HepG2 (cell line): ENCODE results near the gene INO80C. TPM values are rescaled to one million over a fixed set of nuclear protein-coding genes. Genes with fewer than 3 reads are reported as not detected.

Source experiments
- ATF1 ChIP-seq: IDR thresholded peaks from 2 replicates; pipeline ENCODE4 v1.6.1; 2016; ENCODE audit warnings: mild to moderate bottlenecking, control low read depth
- CCAR2 ChIP-seq: fragments of 200-400 bp; formaldehyde crosslinking; optimal IDR thresholded peaks from 2 replicates; pipeline ENCODE3; 2018; ENCODE audit warnings: low read depth, mild to moderate bottlenecking, low read length, moderate library complexity
- DNMT1 ChIP-seq: sonication (generic); formaldehyde crosslinking; IDR thresholded peaks from 2 replicates; pipeline ENCODE4 v1.5.1; 2020; ENCODE audit warnings: mild to moderate bottlenecking, missing genetic modification reagents
- MAFG ChIP-seq: sonication (generic); formaldehyde crosslinking; IDR thresholded peaks from 2 replicates; pipeline ENCODE4 v1.5.1; 2020; ENCODE audit warnings: mild to moderate bottlenecking, missing genetic modification reagents
- THAP11 ChIP-seq: IDR thresholded peaks from 2 replicates; pipeline ENCODE4 v1.6.1; 2016; ENCODE audit warnings: missing biosample characterization, missing genetic modification reagents
- ZFYVE20 ChIP-seq: sonication (generic); formaldehyde crosslinking; IDR thresholded peaks from 2 replicates; pipeline ENCODE4 v1.8.0; 2023; ENCODE audit warnings: low read depth, mild to moderate bottlenecking, moderate library complexity, missing genetic modification reagents, borderline replicate concordance
- ZNF333 ChIP-seq: sonication (generic); formaldehyde crosslinking; IDR thresholded peaks from 2 replicates; pipeline ENCODE4 v1.4.0; 2020; ENCODE audit warnings: mild to moderate bottlenecking, missing genetic modification reagents, borderline replicate concordance
- ZNF598 ChIP-seq: sonication (generic); formaldehyde crosslinking; IDR thresholded peaks from 2 replicates; pipeline ENCODE4 v1.5.1; 2020; ENCODE audit warnings: mild to moderate bottlenecking, missing genetic modification reagents, borderline replicate concordance
- ZNF703 ChIP-seq: sonication (generic); formaldehyde crosslinking; IDR thresholded peaks from 2 replicates; pipeline ENCODE4 v1.5.1; 2020; ENCODE audit warnings: missing genetic modification reagents, mild to moderate bottlenecking, moderate library complexity, borderline replicate concordance
- ZNF746 ChIP-seq: sonication (generic); formaldehyde crosslinking; IDR thresholded peaks from 2 replicates; pipeline ENCODE4 v1.8.0; 2022; ENCODE audit warnings: mild to moderate bottlenecking, missing genetic modification reagents
- ZNF75D ChIP-seq: sonication (generic); formaldehyde crosslinking; IDR thresholded peaks from 2 replicates; pipeline ENCODE4 v1.8.1; 2023; ENCODE audit warnings: missing genetic modification reagents, mild to moderate bottlenecking, borderline replicate concordance
- ZNF891 ChIP-seq: sonication (generic); formaldehyde crosslinking; IDR thresholded peaks from 2 replicates; pipeline ENCODE4 v1.5.0; 2020; ENCODE audit warnings: mild to moderate bottlenecking, missing genetic modification reagents
- polyA plus RNA-seq, 8 experiments: library from polyadenylated mRNA; depleted of rRNA in 3 of 8; stranded (reverse) in 7 of 8; unstranded in 1 of 8; fragments of >200 nt; fragmentation: Illumina TruSeq in 4 of 8; extraction: Trizol in 4 of 8; gene quantifications; 2 replicates each; pipeline versions ENCODE4 v1.2.1 to v1.2.3, GENCODE V29; 2011 to 2016; ENCODE audit warnings: low read depth in 4 of 8, missing spikeins in 1 of 8, mixed read lengths in 1 of 8; ENCODE audit not compliant: insufficient read depth in 1 of 8
- total RNA-seq, 5 experiments: library from RNA; depleted of rRNA; stranded (reverse); fragments of >200 nt; fragmentation: Illumina TruSeq; extraction: Trizol; gene quantifications; 2 replicates each; pipeline ENCODE4 v1.2.3, GENCODE V29; 2016; ENCODE audit warnings: low read depth in 1 of 5
- TF ChIP-seq, protein P1 (sequence below): sonication (generic); formaldehyde crosslinking; IDR thresholded peaks from 2 replicates; pipeline ENCODE4 v1.4.0; 2020; ENCODE audit warnings: missing genetic modification reagents
- TF ChIP-seq, protein P2 (sequence below): sonication (generic); formaldehyde crosslinking; IDR thresholded peaks from 2 replicates; pipeline ENCODE4 v1.4.0; 2020; ENCODE audit warnings: mild to moderate bottlenecking, missing genetic modification reagents
- TF ChIP-seq, protein P3 (sequence below): sonication (generic); formaldehyde crosslinking; IDR thresholded peaks from 2 replicates; pipeline ENCODE4 v1.5.1; 2020; ENCODE audit warnings: mild to moderate bottlenecking, missing genetic modification reagents, borderline replicate concordance
- TF ChIP-seq, protein P4 (sequence below): sonication (generic); formaldehyde crosslinking; conservative IDR thresholded peaks from 2 replicates; pipeline ENCODE4 v1.4.0; 2020; ENCODE audit warnings: mild to moderate bottlenecking, missing genetic modification reagents, moderate library complexity

The INO80C gene
- total and polyA plus RNA-seq, 2 of the 13 experiments (the other 11 are each of a cell fraction or from before 2014, with no cell fraction given) = 8.2 to 15.4 TPM

DNA sequence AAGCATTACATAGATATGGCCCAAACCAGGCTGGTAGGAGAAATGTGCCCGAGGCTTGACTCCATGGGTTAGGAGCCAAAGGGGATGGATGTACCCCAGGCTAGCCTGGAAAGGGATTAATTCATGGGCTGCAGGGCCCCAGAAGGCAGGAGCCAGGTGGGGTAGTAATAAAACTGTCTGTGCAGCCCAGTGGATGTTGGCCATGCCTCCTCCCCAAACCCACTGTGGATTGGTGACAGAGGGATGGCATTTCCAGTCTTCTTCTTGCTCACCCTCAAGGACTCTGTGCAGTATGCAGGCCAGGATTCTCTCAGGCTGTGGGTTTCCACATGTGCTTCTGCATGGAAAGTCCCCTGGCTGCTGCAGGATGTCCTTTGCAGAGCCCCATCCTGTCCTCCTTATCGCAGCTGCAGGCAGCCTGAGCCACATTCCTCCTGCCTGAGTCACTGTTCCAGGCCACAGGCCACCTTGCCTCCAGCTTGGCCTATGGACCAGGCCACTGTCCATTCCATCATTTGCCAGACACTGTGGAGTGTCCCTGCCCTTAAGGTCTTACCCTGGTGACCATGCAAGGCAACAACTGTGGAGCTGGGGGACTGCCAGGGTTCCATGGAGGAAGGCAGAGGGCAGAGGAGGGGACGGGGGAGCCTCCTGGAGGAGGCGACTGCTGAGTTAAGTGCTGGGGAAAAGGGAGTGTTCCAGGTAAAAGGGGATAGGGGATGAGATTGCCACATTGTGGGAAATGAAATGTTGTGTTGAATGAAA lies 38.9 kb downstream of the INO80C start (continued):
- TF ChIP-seq, protein P1, sequence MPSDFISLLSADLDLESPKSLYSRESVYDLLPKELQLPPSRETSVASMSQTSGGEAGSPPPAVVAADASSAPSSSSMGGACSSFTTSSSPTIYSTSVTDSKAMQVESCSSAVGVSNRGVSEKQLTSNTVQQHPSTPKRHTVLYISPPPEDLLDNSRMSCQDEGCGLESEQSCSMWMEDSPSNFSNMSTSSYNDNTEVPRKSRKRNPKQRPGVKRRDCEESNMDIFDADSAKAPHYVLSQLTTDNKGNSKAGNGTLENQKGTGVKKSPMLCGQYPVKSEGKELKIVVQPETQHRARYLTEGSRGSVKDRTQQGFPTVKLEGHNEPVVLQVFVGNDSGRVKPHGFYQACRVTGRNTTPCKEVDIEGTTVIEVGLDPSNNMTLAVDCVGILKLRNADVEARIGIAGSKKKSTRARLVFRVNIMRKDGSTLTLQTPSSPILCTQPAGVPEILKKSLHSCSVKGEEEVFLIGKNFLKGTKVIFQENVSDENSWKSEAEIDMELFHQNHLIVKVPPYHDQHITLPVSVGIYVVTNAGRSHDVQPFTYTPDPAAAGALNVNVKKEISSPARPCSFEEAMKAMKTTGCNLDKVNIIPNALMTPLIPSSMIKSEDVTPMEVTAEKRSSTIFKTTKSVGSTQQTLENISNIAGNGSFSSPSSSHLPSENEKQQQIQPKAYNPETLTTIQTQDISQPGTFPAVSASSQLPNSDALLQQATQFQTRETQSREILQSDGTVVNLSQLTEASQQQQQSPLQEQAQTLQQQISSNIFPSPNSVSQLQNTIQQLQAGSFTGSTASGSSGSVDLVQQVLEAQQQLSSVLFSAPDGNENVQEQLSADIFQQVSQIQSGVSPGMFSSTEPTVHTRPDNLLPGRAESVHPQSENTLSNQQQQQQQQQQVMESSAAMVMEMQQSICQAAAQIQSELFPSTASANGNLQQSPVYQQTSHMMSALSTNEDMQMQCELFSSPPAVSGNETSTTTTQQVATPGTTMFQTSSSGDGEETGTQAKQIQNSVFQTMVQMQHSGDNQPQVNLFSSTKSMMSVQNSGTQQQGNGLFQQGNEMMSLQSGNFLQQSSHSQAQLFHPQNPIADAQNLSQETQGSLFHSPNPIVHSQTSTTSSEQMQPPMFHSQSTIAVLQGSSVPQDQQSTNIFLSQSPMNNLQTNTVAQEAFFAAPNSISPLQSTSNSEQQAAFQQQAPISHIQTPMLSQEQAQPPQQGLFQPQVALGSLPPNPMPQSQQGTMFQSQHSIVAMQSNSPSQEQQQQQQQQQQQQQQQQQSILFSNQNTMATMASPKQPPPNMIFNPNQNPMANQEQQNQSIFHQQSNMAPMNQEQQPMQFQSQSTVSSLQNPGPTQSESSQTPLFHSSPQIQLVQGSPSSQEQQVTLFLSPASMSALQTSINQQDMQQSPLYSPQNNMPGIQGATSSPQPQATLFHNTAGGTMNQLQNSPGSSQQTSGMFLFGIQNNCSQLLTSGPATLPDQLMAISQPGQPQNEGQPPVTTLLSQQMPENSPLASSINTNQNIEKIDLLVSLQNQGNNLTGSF (CRISPR knock-in tag) = no peak
- 0 out of 2 replicates have a peak, but pooled peaks have one; percentile 41 for TF ChIP-seq ZNF598 (CRISPR knock-in tag)
- TF ChIP-seq ZNF891 (CRISPR knock-in tag) = no peak
- TF ChIP-seq, protein P2, sequence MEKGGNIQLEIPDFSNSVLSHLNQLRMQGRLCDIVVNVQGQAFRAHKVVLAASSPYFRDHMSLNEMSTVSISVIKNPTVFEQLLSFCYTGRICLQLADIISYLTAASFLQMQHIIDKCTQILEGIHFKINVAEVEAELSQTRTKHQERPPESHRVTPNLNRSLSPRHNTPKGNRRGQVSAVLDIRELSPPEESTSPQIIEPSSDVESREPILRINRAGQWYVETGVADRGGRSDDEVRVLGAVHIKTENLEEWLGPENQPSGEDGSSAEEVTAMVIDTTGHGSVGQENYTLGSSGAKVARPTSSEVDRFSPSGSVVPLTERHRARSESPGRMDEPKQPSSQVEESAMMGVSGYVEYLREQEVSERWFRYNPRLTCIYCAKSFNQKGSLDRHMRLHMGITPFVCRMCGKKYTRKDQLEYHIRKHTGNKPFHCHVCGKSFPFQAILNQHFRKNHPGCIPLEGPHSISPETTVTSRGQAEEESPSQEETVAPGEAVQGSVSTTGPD = no peak
- TF ChIP-seq DNMT1 (CRISPR knock-in tag) = no peak
- no peak for TF ChIP-seq ATF1 (CRISPR knock-in tag)
- TF ChIP-seq CCAR2 = no peak
- TF ChIP-seq, protein P3, sequence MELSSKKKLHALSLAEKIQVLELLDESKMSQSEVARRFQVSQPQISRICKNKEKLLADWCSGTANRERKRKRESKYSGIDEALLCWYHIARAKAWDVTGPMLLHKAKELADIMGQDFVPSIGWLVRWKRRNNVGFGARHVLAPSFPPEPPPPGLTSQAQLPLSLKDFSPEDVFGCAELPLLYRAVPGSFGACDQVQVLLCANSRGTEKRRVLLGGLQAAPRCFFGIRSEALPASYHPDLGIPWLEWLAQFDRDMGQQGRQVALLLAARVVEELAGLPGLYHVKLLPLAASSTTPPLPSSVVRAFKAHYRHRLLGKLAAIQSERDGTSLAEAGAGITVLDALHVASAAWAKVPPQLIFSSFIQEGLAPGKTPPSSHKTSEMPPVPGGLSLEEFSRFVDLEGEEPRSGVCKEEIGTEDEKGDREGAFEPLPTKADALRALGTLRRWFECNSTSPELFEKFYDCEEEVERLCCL (CRISPR knock-in tag) = no peak
- no peak for TF ChIP-seq ZNF746 (CRISPR knock-in tag)
- TF ChIP-seq ZNF75D (CRISPR knock-in tag) = no peak
- no peak for TF ChIP-seq ZFYVE20 (CRISPR knock-in tag)
- TF ChIP-seq, protein P4, sequence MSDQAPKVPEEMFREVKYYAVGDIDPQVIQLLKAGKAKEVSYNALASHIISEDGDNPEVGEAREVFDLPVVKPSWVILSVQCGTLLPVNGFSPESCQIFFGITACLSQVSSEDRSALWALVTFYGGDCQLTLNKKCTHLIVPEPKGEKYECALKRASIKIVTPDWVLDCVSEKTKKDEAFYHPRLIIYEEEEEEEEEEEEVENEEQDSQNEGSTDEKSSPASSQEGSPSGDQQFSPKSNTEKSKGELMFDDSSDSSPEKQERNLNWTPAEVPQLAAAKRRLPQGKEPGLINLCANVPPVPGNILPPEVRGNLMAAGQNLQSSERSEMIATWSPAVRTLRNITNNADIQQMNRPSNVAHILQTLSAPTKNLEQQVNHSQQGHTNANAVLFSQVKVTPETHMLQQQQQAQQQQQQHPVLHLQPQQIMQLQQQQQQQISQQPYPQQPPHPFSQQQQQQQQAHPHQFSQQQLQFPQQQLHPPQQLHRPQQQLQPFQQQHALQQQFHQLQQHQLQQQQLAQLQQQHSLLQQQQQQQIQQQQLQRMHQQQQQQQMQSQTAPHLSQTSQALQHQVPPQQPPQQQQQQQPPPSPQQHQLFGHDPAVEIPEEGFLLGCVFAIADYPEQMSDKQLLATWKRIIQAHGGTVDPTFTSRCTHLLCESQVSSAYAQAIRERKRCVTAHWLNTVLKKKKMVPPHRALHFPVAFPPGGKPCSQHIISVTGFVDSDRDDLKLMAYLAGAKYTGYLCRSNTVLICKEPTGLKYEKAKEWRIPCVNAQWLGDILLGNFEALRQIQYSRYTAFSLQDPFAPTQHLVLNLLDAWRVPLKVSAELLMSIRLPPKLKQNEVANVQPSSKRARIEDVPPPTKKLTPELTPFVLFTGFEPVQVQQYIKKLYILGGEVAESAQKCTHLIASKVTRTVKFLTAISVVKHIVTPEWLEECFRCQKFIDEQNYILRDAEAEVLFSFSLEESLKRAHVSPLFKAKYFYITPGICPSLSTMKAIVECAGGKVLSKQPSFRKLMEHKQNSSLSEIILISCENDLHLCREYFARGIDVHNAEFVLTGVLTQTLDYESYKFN (CRISPR knock-in tag) = peak; percentile 87
- TF ChIP-seq MAFG = no peak
- no peak for TF ChIP-seq ZNF703 (CRISPR knock-in tag)
- 0 out of 2 replicates have a peak, but pooled peaks have one; percentile 52 for TF ChIP-seq ZNF333 (CRISPR knock-in tag)
- peak; percentile 43; the same call in 1 of the 2 replicates for TF ChIP-seq THAP11 (CRISPR knock-in tag)
